Effector memory CD4-positive, alpha-beta T cell (primary cell): ENCODE data around the gene SUSD4.
"Not testable (repeated sequence)": the region's sequence is repeated elsewhere in the genome, so short reads cannot be mapped to it uniquely, and the experiment has no call there.

ENCODE experiments used
- DNase-seq, 3 donors: peaks; one replicate each; pipeline ENCODE4 v3.0.0-alpha.2; 2020
- H3K27ac ChIP-seq: 2 replicates; pipeline ENCODE4 v1.7.0; 2013; ENCODE audit warnings: mild to moderate bottlenecking, low read length, moderate library complexity; ENCODE audit not compliant: insufficient read depth, poor library complexity, severe bottlenecking
- H3K27me3 ChIP-seq: replicated peaks from 2 replicates; pipeline ENCODE4 v1.7.0; 2013; ENCODE audit warnings: mild to moderate bottlenecking, low read length; ENCODE audit not compliant: insufficient read depth, control insufficient read depth, poor library complexity, severe bottlenecking
- H3K36me3 ChIP-seq: 2 replicates; pipeline ENCODE4 v1.7.0; 2013; ENCODE audit warnings: mild to moderate bottlenecking, low read length, moderate library complexity; ENCODE audit not compliant: control insufficient read depth, insufficient read depth
- H3K4me1 ChIP-seq: 2 replicates; pipeline ENCODE4 v1.7.0; 2013; ENCODE audit warnings: low read length, mild to moderate bottlenecking; ENCODE audit not compliant: control insufficient read depth, insufficient read depth, poor library complexity, severe bottlenecking
- H3K4me3 ChIP-seq: 2 replicates; pipeline ENCODE4 v1.7.0; 2013; ENCODE audit warnings: low read length, low read depth, mild to moderate bottlenecking; ENCODE audit not compliant: insufficient read depth, poor library complexity, severe bottlenecking
- H3K9me3 ChIP-seq: 2 replicates; pipeline ENCODE4 v1.7.0; 2013; ENCODE audit warnings: mild to moderate bottlenecking, low read length, moderate library complexity; ENCODE audit not compliant: control insufficient read depth

SUSD4 gene

GRCh38 chr1:223260712-223261111 lies 103.3 kb downstream of the SUSD4 start:
- Histone ChIP-seq H3K36me3 (no peaks in the 10 kb centered on the region), H3K4me3 (no peak overlapping the region), H3K9me3 (no peaks in the 10 kb centered on the region), H3K27ac (no peak overlapping the region), H3K4me1 (no peaks in the 10 kb centered on the region), H3K27me3 (no peaks in the 10 kb centered on the region)
- DNase-seq: no peak

- Histone ChIP-seq H3K9me3 (no peaks in the 10 kb centered on the region), H3K36me3 (no peaks in the 10 kb centered on the region), H3K27ac (no peak overlapping the region), H3K4me1 (no peaks in the 10 kb centered on the region), H3K27me3 (no peaks in the 10 kb centered on the region), H3K4me3 (no peak overlapping the region)
- no peak for DNase-seq
Observed at GRCh38 chr1:223259462-223259861, 104.5 kb downstream of the SUSD4 start.

GRCh38 chr1:223258751-223259198 lies 105.2 kb downstream of the SUSD4 start:
- no peak overlapping the region for H3K27ac ChIP-seq
- no peaks in the 10 kb centered on the region for H3K9me3 ChIP-seq
- no peaks in the 10 kb centered on the region for H3K36me3 ChIP-seq
- H3K4me3 ChIP-seq: no peak overlapping the region
- no peaks in the 10 kb centered on the region for H3K4me1 ChIP-seq
- H3K27me3 ChIP-seq: no peaks in the 10 kb centered on the region
- DNase-seq: no peak

GRCh38 chr1:223257856-223258550 lies 106.0 kb downstream of the SUSD4 start:
- Histone ChIP-seq H3K4me1 (no peaks in the 10 kb centered on the region), H3K27me3 (no peaks in the 10 kb centered on the region), H3K9me3 (no peaks in the 10 kb centered on the region), H3K36me3 (no peaks in the 10 kb centered on the region), H3K27ac (no peak overlapping the region), H3K4me3 (no peak overlapping the region)
- no peak for DNase-seq

- Histone ChIP-seq H3K4me3 (no peak overlapping the region), H3K4me1 (no peaks in the 10 kb centered on the region), H3K27ac (no peak overlapping the region), H3K9me3 (no peaks in the 10 kb centered on the region), H3K27me3 (no peaks in the 10 kb centered on the region), H3K36me3 (no peaks in the 10 kb centered on the region)
- DNase-seq: no peak
Observed at GRCh38 chr1:223256034-223256433, 107.9 kb downstream of the SUSD4 start.

GRCh38 chr1:223253916-223254315 lies 110.1 kb downstream of the SUSD4 start:
- Histone ChIP-seq H3K4me1 (peaks cover 5% of the 10 kb centered on the region), H3K27me3 (no peaks in the 10 kb centered on the region), H3K9me3 (no peaks in the 10 kb centered on the region), H3K4me3 (no peak overlapping the region), H3K36me3 (no peaks in the 10 kb centered on the region), H3K27ac (no peak overlapping the region)
- DNase-seq: no peak

GRCh38 chr1:223251387-223251786 lies 112.6 kb downstream of the SUSD4 start:
- H3K4me1 ChIP-seq: peaks cover 16% of the 10 kb centered on the region
- H3K36me3 ChIP-seq, H3K27me3 ChIP-seq, H3K9me3 ChIP-seq, DNase-seq, H3K4me3 ChIP-seq, H3K27ac ChIP-seq: not testable (repeated sequence)

- DNase-seq: no peak
- H3K27ac ChIP-seq: no peak overlapping the region
- no peaks in the 10 kb centered on the region for H3K27me3 ChIP-seq
- H3K36me3 ChIP-seq: no peaks in the 10 kb centered on the region
- H3K4me3 ChIP-seq: no peak overlapping the region
- H3K9me3 ChIP-seq: no peaks in the 10 kb centered on the region
- H3K4me1 ChIP-seq: peaks cover 16% of the 10 kb centered on the region
Observed at GRCh38 chr1:223250632-223251015, 113.4 kb downstream of the SUSD4 start.

GRCh38 chr1:223249854-223250631 lies 113.9 kb downstream of the SUSD4 start:
- peaks cover 16% of the 10 kb centered on the region for H3K4me1 ChIP-seq
- no peak overlapping the region for H3K27ac ChIP-seq
- H3K27me3 ChIP-seq: no peaks in the 10 kb centered on the region
- H3K9me3 ChIP-seq: no peaks in the 10 kb centered on the region
- no peak overlapping the region for H3K4me3 ChIP-seq
- no peaks in the 10 kb centered on the region for H3K36me3 ChIP-seq
- no peak for DNase-seq

GRCh38 chr1:223248770-223249140 lies 115.2 kb downstream of the SUSD4 start:
- H3K4me1 ChIP-seq: peaks cover 16% of the 10 kb centered on the region
- peak; percentile 37 to 54 (median 40) for DNase-seq
- no peaks in the 10 kb centered on the region for H3K9me3 ChIP-seq
- H3K27me3 ChIP-seq: no peaks in the 10 kb centered on the region
- no peak overlapping the region for H3K4me3 ChIP-seq
- no peaks in the 10 kb centered on the region for H3K36me3 ChIP-seq
- H3K27ac ChIP-seq: peak overlapping the region; percentile 24
